IMR-90 (cell line): ENCODE data around the gene ZNF541. TPM values are rescaled to one million over a fixed set of nuclear protein-coding genes. Genes with fewer than 3 reads are reported as not detected.

ENCODE experiments used
- ATAC-seq: fragments of 200-7000 bp; cut with Tn5 transposase; 2 replicates; pipeline ENCODE4 v1.9.1; 2020; ENCODE audit warnings: low read depth, mild to moderate bottlenecking, moderate library complexity
- BruUV-seq: library from RNA; stranded (reverse); fragments of 400-500 nt; replicated peaks from 2 replicates; lab custom pipeline; 2021; lab: Mats Ljungman, UMichigan
- CTCF ChIA-PET: fragments of 300-600 bp; formaldehyde crosslinking; extraction: SDS; loops from one replicate; lab custom pipeline; 2021; ENCODE audit warnings: antibody characterized with exemption; lab: Yijun Ruan, JAX
- POLR2A ChIA-PET: fragments of 300-600 bp; sonication (Branson Sonifier 250); formaldehyde crosslinking; loops from one replicate; lab custom pipeline; 2022; ENCODE audit warnings: antibody characterized with exemption; ENCODE audit not compliant: unreplicated experiment; lab: Charles Lee
- DNase-seq: peaks from one replicate; pipeline ENCODE4 v3.0.0; 2013
- H2AFZ ChIP-seq: replicated peaks from 2 replicates; pipeline ENCODE3; 2013; ENCODE audit warnings: low read length, mild to moderate bottlenecking; ENCODE audit not compliant: poor library complexity
- H2AK5ac ChIP-seq: 2 replicates; pipeline ENCODE4 v1.6.1; 2013; ENCODE audit warnings: low read depth, low read length, inconsistent platforms
- H2AK9ac ChIP-seq: replicated peaks from 2 replicates; pipeline ENCODE3; 2013; ENCODE audit warnings: mild to moderate bottlenecking, low read depth, low read length, moderate library complexity; ENCODE audit not compliant: poor library complexity
- H2BK120ac ChIP-seq: 2 replicates; pipeline ENCODE4 v1.6.1; 2013; ENCODE audit warnings: low read depth, low read length, inconsistent platforms
- H2BK15ac ChIP-seq: 3 replicates; pipeline ENCODE4 v1.6.1; 2013; ENCODE audit warnings: low read depth, low read length, inconsistent platforms
- H2BK20ac ChIP-seq: 2 replicates; pipeline ENCODE4 v1.6.1; 2013; ENCODE audit warnings: low read depth, mild to moderate bottlenecking, inconsistent platforms, low read length, moderate library complexity
- H2BK5ac ChIP-seq: 2 replicates; pipeline ENCODE4 v1.6.1; 2013; ENCODE audit warnings: mild to moderate bottlenecking, low read depth, low read length, inconsistent platforms; ENCODE audit not compliant: poor library complexity, severe bottlenecking
- H3K14ac ChIP-seq: replicated peaks from 2 replicates; pipeline ENCODE4 v1.6.1; 2013; ENCODE audit warnings: low read depth, low read length, inconsistent platforms
- H3K18ac ChIP-seq: 2 replicates; pipeline ENCODE4 v1.6.1; 2013; ENCODE audit warnings: low read depth, low read length, control low read depth
- H3K23ac ChIP-seq: 2 replicates; pipeline ENCODE4 v1.6.1; 2013; ENCODE audit warnings: low read depth, low read length, inconsistent platforms
- H3K27ac ChIP-seq: 2 replicates; pipeline ENCODE4 v1.5.1; 2013; ENCODE audit warnings: mild to moderate bottlenecking, control low read depth, low read length; ENCODE audit not compliant: insufficient read depth
- H3K27me3 ChIP-seq: 2 replicates; pipeline ENCODE4 v1.6.1; 2013; ENCODE audit warnings: low read length; ENCODE audit not compliant: control insufficient read depth, insufficient read depth
- H3K36me3 ChIP-seq: 2 replicates; pipeline ENCODE4 v1.6.1; 2013; ENCODE audit warnings: low read length, mixed read lengths; ENCODE audit not compliant: control insufficient read depth, insufficient read depth
- H3K4ac ChIP-seq: 2 replicates; pipeline ENCODE4 v1.6.1; 2013; ENCODE audit warnings: low read depth, low read length, inconsistent platforms
- H3K4me1 ChIP-seq: 2 replicates; pipeline ENCODE4 v1.6.1; 2013; ENCODE audit warnings: low read length, mixed read lengths; ENCODE audit not compliant: control insufficient read depth, insufficient read depth
- H3K4me2 ChIP-seq: 2 replicates; pipeline ENCODE4 v1.6.1; 2013; ENCODE audit warnings: low read depth, mild to moderate bottlenecking, control low read depth, low read length, moderate library complexity
- H3K4me3 ChIP-seq: 2 replicates; pipeline ENCODE4 v1.5.1; 2013; ENCODE audit warnings: low read depth, mild to moderate bottlenecking, control low read depth, low read length, moderate library complexity; ENCODE audit not compliant: insufficient read depth
- H3K56ac ChIP-seq: 2 replicates; pipeline ENCODE4 v1.6.1; 2013; ENCODE audit warnings: low read length, inconsistent platforms; ENCODE audit not compliant: insufficient read depth; ENCODE audit errors: extremely low read depth
- H3K79me1 ChIP-seq, 2 experiments: 2 replicates each; pipeline ENCODE4 v1.6.1; 2013; ENCODE audit warnings: low read length in 2 of 2, inconsistent platforms in 1 of 2, low read depth in 1 of 2
- H3K9ac ChIP-seq: 2 replicates; pipeline ENCODE4 v1.6.1; 2013; ENCODE audit warnings: low read depth, low read length, control low read depth
- H3K9me1 ChIP-seq: 2 replicates; pipeline ENCODE4 v1.6.1; 2013; ENCODE audit warnings: low read length, inconsistent platforms; ENCODE audit not compliant: insufficient read depth
- H3K9me3 ChIP-seq: 2 replicates; pipeline ENCODE4 v1.6.1; 2013; ENCODE audit warnings: low read length; ENCODE audit not compliant: control insufficient read depth, insufficient read depth
- H4K20me1 ChIP-seq: 2 replicates; pipeline ENCODE4 v1.6.1; 2013; ENCODE audit warnings: low read length, inconsistent platforms; ENCODE audit not compliant: insufficient read depth
- H4K5ac ChIP-seq: 2 replicates; pipeline ENCODE4 v1.6.1; 2013; ENCODE audit warnings: mild to moderate bottlenecking, low read depth, low read length, control low read depth
- H4K8ac ChIP-seq, 2 experiments: 2 replicates each; pipeline ENCODE4 v1.6.1; 2013; ENCODE audit warnings: low read depth in 2 of 2, low read length in 2 of 2, control low read depth in 1 of 2, inconsistent platforms in 1 of 2
- H4K91ac ChIP-seq: 2 replicates; pipeline ENCODE4 v1.6.1; 2013; ENCODE audit warnings: low read depth, low read length, inconsistent platforms; ENCODE audit not compliant: insufficient read depth
- BHLHE40 ChIP-seq: fragments of 150-350 bp; IDR thresholded peaks from 2 replicates; pipeline ENCODE4 v1.6.1; 2016; ENCODE audit warnings: mild to moderate bottlenecking, low read depth, low read length
- CEBPB ChIP-seq: IDR thresholded peaks from 2 replicates; pipeline ENCODE4 v1.6.1; 2012; ENCODE audit warnings: low read depth, low read length, improper control_type of control experiment
- CHD1 ChIP-seq: IDR thresholded peaks from 2 replicates; pipeline ENCODE4 v1.6.1; 2012; ENCODE audit warnings: low read depth, low read length, improper control_type of control experiment
- CTCF ChIP-seq: conservative IDR thresholded peaks from 2 replicates; pipeline ENCODE4 v1.5.1; 2012; ENCODE audit warnings: mild to moderate bottlenecking, low read depth, low read length, improper control_type of control experiment
- ELK1 ChIP-seq: fragments of 150-350 bp; IDR thresholded peaks from 2 replicates; pipeline ENCODE4 v1.6.1; 2016; ENCODE audit warnings: low read depth, mild to moderate bottlenecking, low read length, moderate library complexity, borderline replicate concordance
- FOS ChIP-seq: fragments of 150-350 bp; IDR thresholded peaks from 2 replicates; pipeline ENCODE4 v1.6.1; 2016; ENCODE audit warnings: low read depth, low read length
- MAFK ChIP-seq: IDR thresholded peaks from 2 replicates; pipeline ENCODE4 v1.6.1; 2012; ENCODE audit warnings: low read depth, low read length, improper control_type of control experiment
- MAZ ChIP-seq: IDR thresholded peaks from 2 replicates; pipeline ENCODE4 v1.6.1; 2012; ENCODE audit warnings: low read depth, mild to moderate bottlenecking, low read length, improper control_type of control experiment, moderate library complexity, borderline replicate concordance
- MXI1 ChIP-seq: IDR thresholded peaks from 2 replicates; pipeline ENCODE4 v1.6.1; 2012; ENCODE audit warnings: low read depth, mild to moderate bottlenecking, low read length, moderate library complexity, borderline replicate concordance
- NFE2L2 ChIP-seq: fragments of 150-350 bp; IDR thresholded peaks from 2 replicates; pipeline ENCODE4 v1.6.1; 2016; ENCODE audit warnings: low read depth, mild to moderate bottlenecking, low read length
- POLR2A ChIP-seq: IDR thresholded peaks from 2 replicates; pipeline ENCODE4 v1.6.1; 2012; ENCODE audit warnings: mild to moderate bottlenecking, low read depth, low read length
- RAD21 ChIP-seq: IDR thresholded peaks from 2 replicates; pipeline ENCODE4 v1.6.1; 2012; ENCODE audit warnings: low read length, improper control_type of control experiment
- RCOR1 ChIP-seq: IDR thresholded peaks from 2 replicates; pipeline ENCODE4 v1.6.1; 2012; ENCODE audit warnings: mild to moderate bottlenecking, low read length, improper control_type of control experiment; ENCODE audit not compliant: insufficient replicate concordance
- RFX5 ChIP-seq: IDR thresholded peaks from 2 replicates; pipeline ENCODE4 v1.8.0; 2012; ENCODE audit warnings: low read depth, mild to moderate bottlenecking, low read length, moderate library complexity
- SMC3 ChIP-seq: fragments of 150-350 bp; IDR thresholded peaks from 2 replicates; pipeline ENCODE4 v1.6.1; 2016; ENCODE audit warnings: low read depth, mild to moderate bottlenecking, antibody characterized with exemption, low read length, moderate library complexity
- USF2 ChIP-seq: fragments of 150-350 bp; IDR thresholded peaks from 2 replicates; pipeline ENCODE4 v1.6.1; 2017; ENCODE audit warnings: mild to moderate bottlenecking, antibody characterized with exemption, low read length, low read depth
- WGBS, 2 experiments: methylation state at CpG; one replicate each; pipeline versions ENCODE4 v1.1.5 to v1.1.7; 2013; ENCODE audit warnings: missing lambda C conversion rate in 2 of 2; ENCODE audit not compliant: insufficient read length in 1 of 2; ENCODE audit errors: extremely low coverage in 2 of 2; 5-methylcytosine and 5-hydroxymethylcytosine counted together
- dilution Hi-C: fragments of 300-500 bp; cut with HindIII; formaldehyde crosslinking; loops from one replicate; pipeline ENCODE4 v1.14.3; 2018; ENCODE audit warnings: low sequenced_read_pairs; ENCODE audit not compliant: unreplicated experiment
- in situ Hi-C: fragments of 300-500 bp; cut with MboI; formaldehyde crosslinking; loops from 3 replicates; pipeline ENCODE4 v1.14.3; 2019; ENCODE audit warnings: low sequenced_read_pairs, inconsistent platforms, mixed read lengths
- intact Hi-C: fragments of 100-400 bp; cut with micrococcal nuclease; formaldehyde crosslinking; loops from 2 replicates; pipeline ENCODE4 v1.10.0; 2022
- polyA plus RNA-seq, 3 experiments: library from polyadenylated mRNA; depleted of rRNA; stranded (reverse); fragments of >200 nt; gene quantifications; 2 replicates each; pipeline ENCODE4 v1.2.3, GENCODE V29; 2012; ENCODE audit warnings: low replicate concordance in 1 of 3
- total RNA-seq: library from RNA; depleted of rRNA; stranded (reverse); fragments of >200 nt; gene quantifications from 2 replicates; pipeline ENCODE4 v1.2.3, GENCODE V29; 2012

The ZNF541 gene
- total and polyA plus RNA-seq, 2 of the 4 experiments (the other 2 are of a cell fraction): not detected

- 92% methylated on average over 1 of the region's 3 CpGs; no CpG with 5 or more reads in 1 of the 2 experiments for WGBS, 2 experiments
- Histone ChIP-seq H2BK120ac (no peak overlapping the region), H3K9ac (no peak overlapping the region), H3K23ac (no peak overlapping the region), H3K9me1 (no peaks in the 10 kb centered on the region), H3K14ac (no peak overlapping the region), H2AK5ac (no peak overlapping the region), H3K4me2 (no peak overlapping the region), H2AK9ac (no peak overlapping the region), H3K4me3 (no peak overlapping the region), H3K18ac (no peak overlapping the region), H3K27me3 (peaks cover 13% of the 10 kb centered on the region), H3K79me1 (no peaks in the 10 kb centered on the region), H4K5ac (no peak overlapping the region), H4K91ac (no peak overlapping the region), H3K36me3 (no peaks in the 10 kb centered on the region), H4K8ac (no peak overlapping the region), H3K56ac (no peak overlapping the region), H2BK5ac (no peak overlapping the region), H3K4me1 (no peaks in the 10 kb centered on the region), H2BK20ac (no peak overlapping the region), H2BK15ac (no peak overlapping the region), H4K20me1 (no peaks in the 10 kb centered on the region), H3K4ac (no peak overlapping the region), H3K27ac (no peak overlapping the region), H3K9me3 (no peaks in the 10 kb centered on the region), H2AFZ (no peak overlapping the region)
- in situ Hi-C loops: no loop called here
- TF ChIP-seq CHD1: no peak
- TF ChIP-seq RAD21: no peak
- TF ChIP-seq RFX5: no peak
- no peak for TF ChIP-seq BHLHE40
- no peak for TF ChIP-seq ELK1
- TF ChIP-seq USF2: no peak
- no peak for TF ChIP-seq POLR2A
- TF ChIP-seq NFE2L2: no peak
- no peak for TF ChIP-seq SMC3
- TF ChIP-seq CEBPB: no peak
- TF ChIP-seq CTCF: no peak
- TF ChIP-seq FOS: no peak
- TF ChIP-seq MAFK: no peak
- TF ChIP-seq RCOR1: no peak
- TF ChIP-seq MAZ: no peak
- no peak for TF ChIP-seq MXI1
- DNase-seq (no peak), ATAC-seq (no peak)
- no TSS peak for BruUV-seq
- intact Hi-C loops: loop anchor here (5.0 kb wide), 1 partner anchor 42 kb away; no protein-coding TSS in a partner anchor
- dilution Hi-C loops: no loop called here
- POLR2A ChIA-PET: no interaction called here
- CTCF ChIA-PET: no interaction called here
Measured at GRCh38 chr19:47564081-47564480, 8.9 kb downstream of the ZNF541 start.
